Measurements from ENCODE around the gene HSFX1.

HSFX1 gene

DNA sequence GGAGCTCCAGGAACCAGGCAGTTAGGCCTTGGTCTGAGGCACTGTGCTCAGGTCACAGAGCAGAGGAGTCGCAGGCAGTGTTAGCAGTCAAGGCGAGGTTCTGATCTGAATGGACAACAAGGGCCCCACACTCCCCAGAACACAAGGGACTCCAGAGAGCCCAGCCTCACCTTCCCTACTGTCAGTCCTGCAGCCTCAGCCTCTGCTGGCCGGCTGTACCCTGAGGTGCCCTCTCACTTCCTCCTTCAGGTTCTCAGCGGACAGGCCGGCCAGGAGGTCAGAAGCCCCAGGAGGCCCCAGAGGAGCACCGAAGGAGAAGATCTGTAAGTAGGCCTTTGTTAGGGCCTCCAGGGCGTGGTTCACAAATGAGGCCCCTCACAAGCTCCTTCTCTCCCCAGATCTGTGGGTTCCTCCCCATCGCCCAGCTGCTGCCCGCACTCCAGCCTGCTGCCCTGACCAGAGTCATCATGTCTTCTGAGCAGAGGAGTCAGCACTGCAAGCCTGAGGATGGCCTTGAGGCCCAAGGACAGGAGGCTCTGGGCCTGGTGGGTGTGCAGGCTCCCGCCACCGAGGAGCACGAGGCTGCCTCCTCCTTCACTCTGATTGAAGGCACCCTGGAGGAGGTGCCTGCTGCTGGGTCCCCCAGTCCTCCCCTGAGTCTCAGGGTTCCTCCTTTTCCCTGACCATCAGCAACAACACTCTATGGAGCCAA lies 34.0 kb downstream of the HSFX1 start:
- no peak for DNase-seq (ENCODE audit: low read depth in 3 of 3)

DNA sequence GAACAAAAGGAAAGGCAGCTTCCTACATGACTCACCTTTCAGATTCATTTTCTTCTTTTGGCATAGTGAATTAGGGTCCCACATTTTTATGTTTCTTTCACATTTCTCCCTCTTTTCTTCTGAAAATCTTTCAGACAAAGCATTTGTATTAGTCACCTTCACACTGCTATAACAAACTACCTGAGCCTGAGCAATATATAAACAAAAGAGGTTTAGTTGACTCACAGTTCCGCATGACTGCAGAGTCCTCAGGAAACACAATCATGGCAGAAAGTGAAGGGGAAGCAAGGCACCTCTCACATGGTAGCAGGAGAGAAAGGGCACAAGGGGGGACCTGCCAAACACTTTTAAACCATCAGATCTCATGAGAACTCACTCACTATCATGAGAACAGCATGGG lies 44.8 kb downstream of the HSFX1 start:
- DNase-seq (ENCODE audit: low read depth in 3 of 3), result no peak

- DNase-seq (ENCODE audit: low read depth in 3 of 3), result no peak
Observed at GRCh38 chrX:149819371-149819770, 45.5 kb downstream of the HSFX1 start.

DNA sequence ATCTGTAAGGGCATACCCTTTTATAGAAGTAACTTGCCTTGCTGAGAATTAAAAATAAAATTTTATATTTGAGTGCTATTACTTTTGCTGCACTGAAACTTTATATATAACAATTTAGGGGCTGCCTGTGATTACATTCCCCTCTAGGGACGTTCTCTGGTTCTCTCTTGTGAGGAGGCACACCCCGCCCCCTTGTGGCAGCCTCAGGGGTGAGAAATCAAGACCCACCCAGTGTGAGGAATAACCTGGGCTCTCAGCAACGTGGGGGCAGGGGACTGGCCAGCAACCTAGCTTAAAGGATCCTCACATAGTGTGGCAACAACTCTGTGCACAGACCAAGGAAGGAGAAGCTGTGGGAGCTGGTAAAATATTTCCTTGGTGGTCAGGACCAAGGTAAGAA lies 51.6 kb downstream of the HSFX1 start:
- DNase-seq (ENCODE audit: low read depth in 3 of 3), result peak in 1 of 3 donors; percentile 66

All from stimulated activated CD4-positive, alpha-beta T cell treated with anti-CD3 and anti-CD28 coated beads, TNF-alpha, amount 100 ng/mL, for 48 hours (primary cell).